ENCODE results near the gene ZNF688. TPM values are rescaled to one million over a fixed set of nuclear protein-coding genes. Genes with fewer than 3 reads are reported as not detected.

The ZNF688 gene
- total and polyA plus RNA-seq, 2 of the 13 experiments (the other 11 are each of a cell fraction or from before 2014, with no cell fraction given): 2.4 to 5.4 TPM

- TF ChIP-seq CSRNP1 (CRISPR knock-in tag; IDR thresholded peaks at IDR 0.05) (no peak), RBM22 (optimal IDR thresholded peaks at IDR 0.05; ENCODE audit: low read length) (no peak), ZNF589 (CRISPR knock-in tag; conservative IDR thresholded peaks at IDR 0.05) (no peak), ZNF367 (CRISPR knock-in tag; IDR thresholded peaks at IDR 0.05; ENCODE audit: borderline replicate concordance) (no peak), THAP9 (CRISPR knock-in tag; IDR thresholded peaks at IDR 0.05; ENCODE audit: borderline replicate concordance) (no peak), ELF4 (CRISPR knock-in tag; IDR thresholded peaks at IDR 0.05; ENCODE audit: borderline replicate concordance) (no peak), TCF7L2 (IDR thresholded peaks at IDR 0.05; ENCODE audit: low read depth, low read length) (no peak), ZNF646 (CRISPR knock-in tag; IDR thresholded peaks at IDR 0.05) (0 out of 2 replicates have a peak, but pooled peaks have one; percentile 21), SALL1 (CRISPR knock-in tag; IDR thresholded peaks at IDR 0.05) (no peak), HOXD1 (CRISPR knock-in tag; IDR thresholded peaks at IDR 0.05) (no peak), ZNF576 (CRISPR knock-in tag; IDR thresholded peaks at IDR 0.05) (no peak), ZNF225 (CRISPR knock-in tag; IDR thresholded peaks at IDR 0.05) (no peak), ATF7-NPFF (CRISPR knock-in tag; IDR thresholded peaks at IDR 0.05; ENCODE audit: low read depth) (0 out of 2 replicates have a peak, but pooled peaks have one; percentile 46), PTBP1 (IDR thresholded peaks at IDR 0.05; ENCODE audit: low read depth, low read length, poor library complexity, severe bottlenecking) (no peak)
Observed at GRCh38 chr16:30541502-30542329, 29.8 kb downstream of the ZNF688 start (continued).

Measured in HepG2 (cell line).